CD14-positive monocyte (primary cell): ENCODE data around the gene TMEM132C. TPM values are rescaled to one million over a fixed set of nuclear protein-coding genes. Genes with fewer than 3 reads are reported as not detected.

Experiments used
- DNase-seq, 3 donors: peaks; one replicate each; pipeline ENCODE4 v3.0.0-alpha.2; 2011 to 2022
- H2AFZ ChIP-seq: 2 replicates; pipeline ENCODE4 v1.6.0; 2012; ENCODE audit warnings: mild to moderate bottlenecking, low read depth, low read length, inconsistent platforms; ENCODE audit not compliant: insufficient read depth, poor library complexity, severe bottlenecking
- H3K27ac ChIP-seq, 2 donors: 1 replicate in 1 of 2; 2 replicates in 1 of 2; pipeline ENCODE4 v1.5.1; 2012 to 2013; ENCODE audit warnings: low read length in 2 of 2, control low read depth in 1 of 2, inconsistent platforms in 1 of 2, low read depth in 1 of 2, mild to moderate bottlenecking in 1 of 2
- H3K27me3 ChIP-seq, 2 donors: one replicate each; pipeline versions ENCODE4 v1.6.0 to v1.6.1; 2011 to 2013; ENCODE audit warnings: low read length in 2 of 2; ENCODE audit not compliant: control insufficient read depth in 2 of 2, insufficient read depth in 2 of 2
- H3K36me3 ChIP-seq, 2 donors: replicated peaks in 1 of 2; 1 replicate in 1 of 2; 2 replicates in 1 of 2; pipeline versions ENCODE4 v1.5.1 to v1.6.1; 2012 to 2013; ENCODE audit warnings: low read length in 2 of 2, control low read depth in 1 of 2, inconsistent platforms in 1 of 2, mild to moderate bottlenecking in 1 of 2; ENCODE audit not compliant: insufficient read depth in 2 of 2, control insufficient read depth in 1 of 2
- H3K4me1 ChIP-seq, 2 donors: 1 replicate in 1 of 2; 2 replicates in 1 of 2; pipeline versions ENCODE4 v1.5.1 to v1.6.1; 2012 to 2013; ENCODE audit warnings: low read length in 2 of 2, control low read depth in 1 of 2, inconsistent platforms in 1 of 2, mild to moderate bottlenecking in 1 of 2, moderate library complexity in 1 of 2; ENCODE audit not compliant: insufficient read depth in 2 of 2, control insufficient read depth in 1 of 2
- H3K4me2 ChIP-seq: replicated peaks from 2 replicates; pipeline ENCODE3; 2012; ENCODE audit warnings: low read length, moderate library complexity, mild to moderate bottlenecking; ENCODE audit not compliant: poor library complexity, severe bottlenecking; ENCODE audit errors: extremely low read depth
- H3K4me3 ChIP-seq, 3 experiments: fragments of 200-600 bp in 1 of 3; sonication (generic) in 1 of 3; replicated peaks in 1 of 3; 1 replicate in 2 of 3; 2 replicates in 1 of 3; pipeline ENCODE4 v1.5.1; 2011 to 2013; ENCODE audit warnings: low read length in 3 of 3, mild to moderate bottlenecking in 3 of 3, control low read depth in 2 of 3, low read depth in 2 of 3, inconsistent platforms in 1 of 3, moderate library complexity in 1 of 3
- H3K79me2 ChIP-seq: 2 replicates; pipeline ENCODE4 v1.6.0; 2012; ENCODE audit warnings: mild to moderate bottlenecking, control low read depth, inconsistent platforms, low read length, moderate library complexity; ENCODE audit not compliant: insufficient read depth
- H3K9ac ChIP-seq: 2 replicates; pipeline ENCODE4 v1.6.0; 2017; ENCODE audit warnings: low read length, mild to moderate bottlenecking; ENCODE audit not compliant: insufficient read depth, poor library complexity, severe bottlenecking
- H3K9me3 ChIP-seq, 2 donors: replicated peaks in 1 of 2; 1 replicate in 1 of 2; 2 replicates in 1 of 2; pipeline versions ENCODE4 v1.5.1 to v1.6.1; 2012 to 2013; ENCODE audit warnings: low read length in 2 of 2, control low read depth in 1 of 2; ENCODE audit not compliant: control insufficient read depth in 1 of 2, insufficient read depth in 1 of 2
- H4K20me1 ChIP-seq: 2 replicates; pipeline ENCODE4 v1.6.0; 2012; ENCODE audit warnings: mild to moderate bottlenecking, low read length, control low read depth, moderate library complexity; ENCODE audit not compliant: insufficient read depth
- H3K27ac Mint-ChIP-seq, 7 donors: one replicate each; pipeline ENCODE4 v1.8.0; 2020; ENCODE audit warnings: mild to moderate bottlenecking in 7 of 7, mixed read lengths in 7 of 7, moderate library complexity in 6 of 7, inconsistent platforms in 2 of 7
- H3K27me3 Mint-ChIP-seq, 3 donors: one replicate each; pipeline ENCODE4 v1.8.0; 2021 to 2022; ENCODE audit warnings: low read depth in 3 of 3, mild to moderate bottlenecking in 3 of 3, mixed read lengths in 3 of 3, moderate library complexity in 3 of 3, inconsistent platforms in 1 of 3
- H3K36me3 Mint-ChIP-seq, 2 donors: one replicate each; pipeline ENCODE4 v1.8.0; 2020; ENCODE audit warnings: mixed read lengths in 2 of 2, inconsistent platforms in 1 of 2, mild to moderate bottlenecking in 1 of 2
- H3K4me1 Mint-ChIP-seq: one replicate; pipeline ENCODE4 v1.8.0; 2020; ENCODE audit warnings: mild to moderate bottlenecking, mixed read lengths
- H3K4me3 Mint-ChIP-seq, 2 donors: one replicate each; pipeline ENCODE4 v1.8.0; 2020; ENCODE audit warnings: mild to moderate bottlenecking in 2 of 2, mixed read lengths in 2 of 2, moderate library complexity in 1 of 2
- H3K9me3 Mint-ChIP-seq, 7 donors: one replicate each; pipeline ENCODE4 v1.8.0; 2020 to 2022; ENCODE audit warnings: mixed read lengths in 7 of 7, mild to moderate bottlenecking in 6 of 7, moderate library complexity in 6 of 7, inconsistent platforms in 2 of 7
- WGBS: methylation state at CpG from one replicate; pipeline ENCODE4 v1.1.5; 2013; ENCODE audit warnings: missing lambda C conversion rate; ENCODE audit not compliant: insufficient coverage; 5-methylcytosine and 5-hydroxymethylcytosine counted together
- intact Hi-C, 2 donors: fragments of 100-400 bp; cut with micrococcal nuclease; formaldehyde crosslinking; loops; one replicate each; pipeline versions ENCODE4 v1.15.0 to v1.15.1; 2023
- polyA plus RNA-seq, 3 donors: library from polyadenylated mRNA; depleted of rRNA in 1 of 3; unstranded in 2 of 3; stranded (reverse) in 1 of 3; fragments of 300-500 nt in 2 of 3; fragments of >200 nt in 1 of 3; fragmentation: Illumina TruSeq in 2 of 3; gene quantifications; 1 replicate in 2 of 3; 2 replicates in 1 of 3; pipeline ENCODE4 v1.2.3, GENCODE V29; 2012 to 2021
- TF ChIP-seq, protein P1 (sequence below): fragments of 200-600 bp; IDR thresholded peaks from one replicate; pipeline ENCODE4 v1.8.0; 2022; ENCODE audit warnings: antibody characterized with exemption, mild to moderate bottlenecking

The TMEM132C gene
- polyA plus RNA-seq, 3 donors, result not detected

DNA sequence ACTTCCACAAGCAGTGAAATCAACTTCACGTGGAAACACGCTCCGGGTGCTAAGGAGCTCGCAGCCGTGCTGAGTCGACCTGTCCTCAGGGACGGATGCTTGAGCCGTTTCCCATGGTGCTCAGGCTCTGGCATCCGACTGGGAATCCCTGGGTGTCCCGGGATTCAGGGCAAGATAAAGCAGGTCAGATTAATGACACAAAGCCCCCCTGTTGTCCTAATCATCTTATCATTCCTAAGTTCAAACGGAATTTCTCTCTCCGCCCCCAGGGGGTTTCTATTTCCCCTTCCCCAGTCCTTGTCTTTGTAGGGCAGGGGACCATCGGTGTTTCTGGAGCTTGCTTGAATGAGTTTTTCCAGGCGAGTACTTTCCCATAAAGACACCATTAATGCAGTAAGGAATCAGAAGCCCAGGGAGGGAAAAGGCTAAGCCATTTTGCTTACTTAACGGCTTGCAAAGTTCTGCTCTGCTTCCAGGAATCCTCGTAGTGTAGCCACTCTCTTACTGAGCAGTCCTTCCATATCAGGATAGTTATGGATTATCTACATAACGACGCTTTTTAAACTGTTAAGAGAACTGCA lies 116.5 kb downstream of the TMEM132C start:
- Histone ChIP-seq H3K79me2 (no peaks in the 10 kb centered on the region), H4K20me1 (no peaks in the 10 kb centered on the region), H3K27me3 (no peaks in the 10 kb centered on the region), H3K27ac (no peak overlapping the region), H3K4me1 (no peaks in the 10 kb centered on the region), H2AFZ (no peak overlapping the region), H3K36me3 (no peaks in the 10 kb centered on the region), H3K9ac (no peak overlapping the region), H3K4me3 (no peak overlapping the region), H3K9me3 (peaks cover 0 to 10% of the 10 kb centered on the region in 2 donors), H3K4me2 (no peak overlapping the region)
- WGBS, result 69% methylated on average over 12 of the region's 18 CpGs
- DNase-seq, result no peak
- Mint-ChIP-seq H3K36me3 (no peaks in the 10 kb centered on the region), H3K9me3 (peaks cover 0 to 12% (median 2%) of the 10 kb centered on the region in 7 donors), H3K27ac (no peak overlapping the region), H3K4me1 (no peaks in the 10 kb centered on the region), H3K27me3 (peaks cover 6 to 16% (median 11%) of the 10 kb centered on the region in 3 donors), H3K4me3 (no peak overlapping the region)
- TF ChIP-seq, protein P1, sequence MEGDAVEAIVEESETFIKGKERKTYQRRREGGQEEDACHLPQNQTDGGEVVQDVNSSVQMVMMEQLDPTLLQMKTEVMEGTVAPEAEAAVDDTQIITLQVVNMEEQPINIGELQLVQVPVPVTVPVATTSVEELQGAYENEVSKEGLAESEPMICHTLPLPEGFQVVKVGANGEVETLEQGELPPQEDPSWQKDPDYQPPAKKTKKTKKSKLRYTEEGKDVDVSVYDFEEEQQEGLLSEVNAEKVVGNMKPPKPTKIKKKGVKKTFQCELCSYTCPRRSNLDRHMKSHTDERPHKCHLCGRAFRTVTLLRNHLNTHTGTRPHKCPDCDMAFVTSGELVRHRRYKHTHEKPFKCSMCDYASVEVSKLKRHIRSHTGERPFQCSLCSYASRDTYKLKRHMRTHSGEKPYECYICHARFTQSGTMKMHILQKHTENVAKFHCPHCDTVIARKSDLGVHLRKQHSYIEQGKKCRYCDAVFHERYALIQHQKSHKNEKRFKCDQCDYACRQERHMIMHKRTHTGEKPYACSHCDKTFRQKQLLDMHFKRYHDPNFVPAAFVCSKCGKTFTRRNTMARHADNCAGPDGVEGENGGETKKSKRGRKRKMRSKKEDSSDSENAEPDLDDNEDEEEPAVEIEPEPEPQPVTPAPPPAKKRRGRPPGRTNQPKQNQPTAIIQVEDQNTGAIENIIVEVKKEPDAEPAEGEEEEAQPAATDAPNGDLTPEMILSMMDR, result no peak
- intact Hi-C loops, result no loop called here

DNA sequence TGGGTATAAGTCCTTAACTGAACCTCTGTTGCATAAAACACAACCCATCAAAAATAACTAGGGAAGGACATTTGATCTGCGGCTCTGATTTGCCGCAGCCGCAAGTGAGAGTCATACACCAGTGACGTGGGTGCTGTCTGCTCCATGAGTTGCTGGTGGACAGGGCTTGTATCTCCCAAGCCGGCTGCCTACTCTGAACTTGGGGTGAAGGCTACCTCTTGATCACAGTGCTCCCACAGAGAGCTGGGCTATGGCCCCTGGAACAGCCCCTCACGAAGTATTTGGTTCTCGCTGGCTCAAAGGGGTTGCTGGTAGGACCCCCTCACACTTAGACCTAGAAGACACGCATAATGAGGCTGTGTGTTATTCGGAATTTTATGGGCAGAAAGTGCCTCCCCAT lies 118.8 kb downstream of the TMEM132C start:
- Histone ChIP-seq H3K27me3 (no peaks in the 10 kb centered on the region), H3K9ac (no peak overlapping the region), H2AFZ (no peak overlapping the region), H3K27ac (no peak overlapping the region), H3K4me3 (no peak overlapping the region), H4K20me1 (no peaks in the 10 kb centered on the region), H3K4me2 (no peak overlapping the region), H3K9me3 (no peaks in the 10 kb centered on the region), H3K36me3 (no peaks in the 10 kb centered on the region), H3K4me1 (no peaks in the 10 kb centered on the region), H3K79me2 (no peaks in the 10 kb centered on the region)
- no peak overlapping the region for H3K4me3 Mint-ChIP-seq
- no peaks in the 10 kb centered on the region for H3K36me3 Mint-ChIP-seq
- intact Hi-C loops, result no loop called here
- DNase-seq, result no peak
- no peak overlapping the region for H3K27ac Mint-ChIP-seq
- 92% methylated on average over 7 of the region's 9 CpGs for WGBS
- no peaks in the 10 kb centered on the region for H3K4me1 Mint-ChIP-seq
- H3K9me3 Mint-ChIP-seq, result peaks cover 0 to 4% (median 0%) of the 10 kb centered on the region in 7 donors
- peaks cover 7 to 16% (median 11%) of the 10 kb centered on the region in 3 donors for H3K27me3 Mint-ChIP-seq
- TF ChIP-seq, protein P1, result no peak
